K562 (cell line): ENCODE results near the gene CDCA7. TPM values are rescaled to one million over a fixed set of nuclear protein-coding genes. Genes with fewer than 3 reads are reported as not detected.

ENCODE experiments used
- ATAC-seq: fragments of 200-7000 bp; cut with Tn5 transposase; 3 replicates; pipeline ENCODE4 v1.9.1; 2020; ENCODE audit warnings: moderate library complexity
- BruUV-seq: library from RNA; stranded (reverse); fragments of 400-500 nt; replicated peaks from 2 replicates; lab custom pipeline; 2021; lab: Mats Ljungman, UMichigan
- CTCF ChIA-PET: fragments of 300-600 bp; formaldehyde crosslinking; extraction: SDS; loops from one replicate; lab custom pipeline; 2021; ENCODE audit warnings: low intra/inter-chr PET ratio; lab: Yijun Ruan, JAX
- POLR2A ChIA-PET: fragments of 300-600, 350-650 bp; sonication (Branson Sonifier 250); formaldehyde crosslinking; extraction: SDS; loops from one replicate; lab custom pipeline; 2021; ENCODE audit warnings: antibody characterized with exemption, inconsistent platforms; lab: Yijun Ruan, JAX
- DNase-seq, 4 experiments: peaks; one replicate each; pipeline versions ENCODE4 v3.0.0 to v3.0.0-alpha.2; 2011 to 2018; ENCODE audit warnings: low spot score in 3 of 4, mixed read lengths in 3 of 4; ENCODE audit errors: extremely low read depth in 1 of 4
- FAIRE-seq: peaks from 2 replicates; lab custom pipeline; 2011; peaks lifted over from hg19 to GRCh38; lab: Jason Lieb, UNC
- H2AFZ ChIP-seq: 2 replicates; pipeline ENCODE4 v1.6.0; 2011; ENCODE audit warnings: low read depth, low read length, control low read depth, inconsistent platforms
- H3K27ac ChIP-seq: fragments of 200-600 bp; 3 replicates; pipeline ENCODE4 v1.8.0; 2011; ENCODE audit warnings: low read depth, mild to moderate bottlenecking, control low read depth, inconsistent platforms, low read length, moderate library complexity, mixed read lengths; ENCODE audit errors: extremely low read depth
- H3K27me3 ChIP-seq, 2 experiments: fragments of 300-600 bp in 1 of 2; 2 replicates in 1 of 2; 3 replicates in 1 of 2; pipeline versions ENCODE4 v1.6.0 to v1.8.0; 2011; ENCODE audit warnings: inconsistent platforms in 2 of 2, low read length in 2 of 2, mild to moderate bottlenecking in 1 of 2, mixed read lengths in 1 of 2, moderate library complexity in 1 of 2; ENCODE audit not compliant: control insufficient read depth in 2 of 2, insufficient read depth in 2 of 2
- H3K36me3 ChIP-seq: fragments of 300-600 bp; 3 replicates; pipeline ENCODE4 v1.8.0; 2011; ENCODE audit warnings: mild to moderate bottlenecking, low read length, inconsistent platforms; ENCODE audit not compliant: control insufficient read depth, insufficient read depth
- H3K4me1 ChIP-seq, 2 experiments: fragments of 200-600 bp in 1 of 2; replicated peaks in 1 of 2; 2 replicates in 1 of 2; 3 replicates in 1 of 2; pipeline versions ENCODE4 v1.5.1 to v1.8.0; 2011; ENCODE audit warnings: inconsistent platforms in 2 of 2, low read length in 2 of 2, mild to moderate bottlenecking in 1 of 2, mixed read lengths in 1 of 2, moderate library complexity in 1 of 2; ENCODE audit not compliant: control insufficient read depth in 2 of 2, insufficient read depth in 2 of 2
- H3K4me2 ChIP-seq: 2 replicates; pipeline ENCODE4 v1.6.1; 2011; ENCODE audit warnings: low read length, control low read depth, inconsistent platforms, mixed read lengths; ENCODE audit not compliant: insufficient read depth
- H3K4me3 ChIP-seq: fragments of 200-600 bp; sonication (generic), shearing (Covaris generic); 2 replicates; pipeline ENCODE4 v1.5.1; 2016; ENCODE audit warnings: control low read depth, inconsistent platforms
- H3K79me2 ChIP-seq: fragments of 200-600 bp; 3 replicates; pipeline ENCODE4 v1.8.0; 2011; ENCODE audit warnings: low read length, inconsistent platforms; ENCODE audit not compliant: control insufficient read depth, insufficient read depth
- H3K9ac ChIP-seq, 2 experiments: 2 replicates each; pipeline versions ENCODE4 v1.6.0 to v1.6.1; 2011; ENCODE audit warnings: low read depth in 2 of 2, low read length in 2 of 2, control low read depth in 1 of 2, inconsistent platforms in 1 of 2, mild to moderate bottlenecking in 1 of 2, mixed read lengths in 1 of 2; ENCODE audit not compliant: insufficient read depth in 1 of 2
- H3K9me1 ChIP-seq: one replicate; pipeline ENCODE4 v1.6.0; 2011; ENCODE audit warnings: inconsistent platforms, mild to moderate bottlenecking, low read length, moderate library complexity; ENCODE audit not compliant: control insufficient read depth, insufficient read depth
- H3K9me3 ChIP-seq: replicated peaks from 2 replicates; pipeline ENCODE4 v1.5.1; 2011; ENCODE audit warnings: low read depth, low read length, inconsistent platforms; ENCODE audit not compliant: control insufficient read depth, insufficient read depth
- H4K20me1 ChIP-seq: replicated peaks from 2 replicates; pipeline ENCODE4 v1.6.1; 2011; ENCODE audit warnings: low read length, inconsistent platforms, mixed read lengths; ENCODE audit not compliant: control insufficient read depth, insufficient read depth
- ATF4 ChIP-seq: fragments of 450-650 bp; formaldehyde crosslinking; IDR thresholded peaks from 2 replicates; pipeline ENCODE4 v1.4.0; 2022; ENCODE audit warnings: mild to moderate bottlenecking, moderate library complexity
- DIDO1 ChIP-seq: fragments of 450-650 bp; IDR thresholded peaks from 2 replicates; pipeline ENCODE4 v1.6.1; 2016; ENCODE audit warnings: low read depth, missing biosample characterization, missing genetic modification characterization
- MAFF ChIP-seq: IDR thresholded peaks from 2 replicates; pipeline ENCODE4 v1.6.1; 2012; ENCODE audit warnings: low read length, improper control_type of control experiment
- POLR2B ChIP-seq: fragments of 450-650 bp; IDR thresholded peaks from 2 replicates; pipeline ENCODE4 v1.6.1; 2018; ENCODE audit warnings: low read depth; ENCODE audit not compliant: partially characterized antibody
- RBM14 ChIP-seq: fragments of 200-400 bp; formaldehyde crosslinking; IDR thresholded peaks from 2 replicates; pipeline ENCODE4 v1.6.1; 2018; ENCODE audit warnings: low read depth, mild to moderate bottlenecking, low read length, moderate library complexity, borderline replicate concordance; ENCODE audit not compliant: insufficient read depth
- SREBF1 ChIP-seq: fragments of 150-350 bp; IDR thresholded peaks from 2 replicates; pipeline ENCODE4 v1.6.1; 2014; ENCODE audit warnings: antibody characterized with exemption, low read depth, low read length, borderline replicate concordance
- TAF7 ChIP-seq: fragments of 450-650 bp; IDR thresholded peaks from 2 replicates; pipeline ENCODE4 v1.6.1; 2016; ENCODE audit warnings: missing genetic modification characterization, missing compliant biosample characterization
- THAP7 ChIP-seq: fragments of 250-450 bp; sonication (Bioruptor Pico); IDR thresholded peaks from 2 replicates; pipeline ENCODE4 v1.5.0; 2021
- ZNF41 ChIP-seq: fragments of 250-450 bp; sonication (Bioruptor Pico); conservative IDR thresholded peaks from 2 replicates; pipeline ENCODE4 v1.4.0; 2020; ENCODE audit warnings: mild to moderate bottlenecking
- WGBS: fragments of 100-300 bp; shearing (Covaris generic); methylation state at CpG from one replicate; pipeline ENCODE4 v1.1.6; 2016; ENCODE audit warnings: low coverage, mixed read lengths; ENCODE audit not compliant: insufficient coverage; ENCODE audit errors: missing lambda C conversion rate; 5-methylcytosine and 5-hydroxymethylcytosine counted together
- in situ Hi-C: fragments of 300-500 bp; cut with MboI; formaldehyde crosslinking; loops from 4 replicates; pipeline ENCODE4 v1.15.0; 2018; ENCODE audit warnings: inconsistent platforms, mixed read lengths
- intact Hi-C: fragments of 100-400 bp; cut with micrococcal nuclease; formaldehyde crosslinking; loops from 2 replicates; pipeline ENCODE4 v1.14.2; 2022
- polyA plus RNA-seq, 8 experiments: library from polyadenylated mRNA; depleted of rRNA in 4 of 8; stranded (reverse) in 5 of 8; unstranded in 3 of 8; fragments of >200 nt; fragmentation: Nextera tagmentation in 2 of 8; fragmentation: Illumina TruSeq in 1 of 8; extraction: Ambion mirVana in 2 of 8; extraction: Trizol in 1 of 8; gene quantifications; 2 replicates each; pipeline versions ENCODE4 v1.2.1 to v1.2.3, GENCODE V29; 2011 to 2014; ENCODE audit warnings: inconsistent platforms in 1 of 8, missing spikeins in 1 of 8
- total RNA-seq, 7 experiments: library from RNA; depleted of rRNA in 6 of 7; stranded (reverse); fragments of >200 nt in 6 of 7; fragmentation: Illumina TruSeq in 2 of 7; extraction: Trizol in 2 of 7; gene quantifications; 2 replicates each; pipeline versions ENCODE4 v1.2.1 to v1.2.3, GENCODE V29; 2011 to 2021; ENCODE audit warnings: low replicate concordance in 1 of 7

The CDCA7 gene
- total and polyA plus RNA-seq, 9 of the 15 experiments (the other 6 are each of a cell fraction or from before 2014, with no cell fraction given) = 28.5 to 122 (median 51.0) TPM

GRCh38 chr2:173370198-173370597 lies 15.5 kb downstream of the CDCA7 start (continued):
- no peak for TF ChIP-seq THAP7
- no peak for TF ChIP-seq TAF7
- no peak for TF ChIP-seq ATF4 (CRISPR knock-in tag)
- TF ChIP-seq DIDO1 (tag) = no peak
- TF ChIP-seq ZNF41 = no peak

- 94% methylated on average over 3 of the region's 3 CpGs for WGBS
- Histone ChIP-seq H3K27ac (no peak overlapping the region), H4K20me1 (no peaks in the 10 kb centered on the region), H3K9ac (no peak overlapping the region), H3K9me1 (no peaks in the 10 kb centered on the region), H2AFZ (no peak overlapping the region), H3K27me3 (no peaks in the 10 kb centered on the region), H3K4me3 (no peak overlapping the region), H3K4me2 (no peak overlapping the region), H3K9me3 (no peaks in the 10 kb centered on the region), H3K79me2 (no peaks in the 10 kb centered on the region), H3K36me3 (peaks cover 62% of the 10 kb centered on the region), H3K4me1 (no peaks in the 10 kb centered on the region)
- TF ChIP-seq MAFF (no peak), RBM14 (no peak), SREBF1 (no peak), POLR2B (peak; percentile 8)
- ATAC-seq = peak; percentile 31
- no TSS peak for BruUV-seq
- intact Hi-C loops = no loop called here
- DNase-seq = no peak
- no peak for FAIRE-seq
- CTCF ChIA-PET = no interaction called here
- POLR2A ChIA-PET = interaction anchor here (1.3 kb wide), 2 partner anchors 8 to 9 kb away, joined by 3 read pairs; no protein-coding TSS in a partner anchor
- in situ Hi-C loops = no loop called here
Measured at GRCh38 chr2:173371023-173371422, 16.4 kb downstream of the CDCA7 start.
